ENCODE measurements around the gene ZFPM1.
A peak's percentile ranks its signal among the peaks of the same experiment; 100 is the strongest.
"Not testable (repeated sequence)": the region's sequence is repeated elsewhere in the genome, so short reads cannot be mapped to it uniquely, and the experiment has no call there.

ZFPM1 gene

DNA sequence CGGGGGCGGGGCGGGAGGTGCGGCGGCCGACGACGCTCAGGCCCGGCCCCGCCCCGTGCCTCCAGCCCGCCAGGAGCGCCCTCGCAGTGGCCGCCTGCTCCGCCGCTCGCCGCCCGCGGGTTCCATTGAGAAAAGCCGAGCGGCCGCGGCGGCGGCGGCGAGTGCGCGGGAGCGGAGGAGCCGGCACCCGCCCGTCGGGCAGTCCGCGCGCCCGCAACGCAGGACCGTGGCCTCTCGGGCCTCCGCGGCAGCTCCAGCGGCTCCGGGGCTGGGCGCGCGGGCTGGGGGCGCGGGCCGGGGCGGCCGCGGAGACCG is at the start of gene ZFPM1:
Gene ZFPM1 (plus strand): TSS at position 64 of the 315 bp plus-strand sequence. CDS start 359 bp downstream, outside the sequence.
- DNase-seq (ENCODE audit: low read depth) = no peak
- H3K4me3 ChIP-seq (ENCODE audit: low read depth, low read length) = peak within 1 kb of the TSS; percentile 59

DNA sequence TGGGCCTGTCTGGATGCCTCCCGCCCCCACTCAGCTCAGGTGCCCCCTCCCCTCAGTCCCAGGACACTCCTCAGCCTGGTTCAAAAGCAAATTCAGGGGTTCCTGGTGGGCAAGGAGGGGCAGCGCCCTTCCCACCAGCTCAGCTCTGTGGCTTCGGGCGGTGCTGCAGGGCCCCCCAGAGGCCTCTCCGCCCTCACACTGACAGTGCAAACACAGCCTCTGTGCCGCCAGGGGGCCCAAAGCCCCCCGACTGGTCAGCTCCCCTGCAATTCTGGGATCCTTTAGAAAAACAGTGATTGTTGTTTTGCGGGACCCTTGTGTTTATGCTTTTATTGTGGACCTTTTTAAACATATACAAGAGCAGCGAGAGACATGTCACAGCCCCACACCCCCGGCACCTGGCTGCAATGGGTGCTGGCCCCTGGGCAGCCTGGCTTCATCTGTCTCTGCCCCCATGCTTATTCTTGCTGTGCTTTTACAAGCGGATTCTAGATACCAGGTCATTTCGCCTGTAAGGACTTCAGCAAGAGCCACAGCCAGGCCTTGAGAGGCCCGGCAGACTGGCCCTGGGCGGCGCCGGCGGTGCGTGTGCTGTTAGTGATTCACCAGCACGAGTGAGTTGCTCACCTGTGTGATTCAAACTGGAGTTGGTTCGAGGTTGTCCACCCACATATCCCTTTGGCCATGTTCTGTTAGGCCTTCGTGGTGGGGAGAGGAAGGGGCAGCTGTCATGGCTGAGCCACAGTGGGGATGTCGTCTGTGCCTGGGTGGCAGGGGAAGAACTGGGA is 49.1 kb upstream of the ZFPM1 start:
- no peak for DNase-seq (ENCODE audit: low read depth)
- no peak overlapping the region for H3K4me3 ChIP-seq (ENCODE audit: low read depth, low read length)

DNA sequence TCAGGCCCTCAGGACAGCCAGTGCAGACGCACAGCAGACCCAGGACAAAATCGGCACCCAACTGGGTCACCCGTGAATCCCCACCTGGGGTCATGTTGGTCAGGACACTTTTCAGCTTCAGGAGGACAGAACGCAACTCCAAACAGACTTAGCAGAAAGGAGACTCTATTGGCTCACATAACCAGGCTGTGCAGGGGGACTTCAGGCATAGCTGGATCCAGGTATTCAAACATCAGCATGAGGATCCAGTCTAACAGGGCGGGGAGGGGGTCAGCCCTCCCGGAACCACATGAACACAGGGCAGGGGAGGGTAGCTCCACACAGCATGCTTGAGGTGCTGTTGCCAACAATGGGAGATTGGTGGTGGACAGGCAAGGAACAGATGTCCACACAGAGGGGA is 48.3 kb upstream of the ZFPM1 start:
- DNase-seq (ENCODE audit: low read depth) = no peak
- no peak overlapping the region for H3K4me3 ChIP-seq (ENCODE audit: low read depth, low read length)

DNA sequence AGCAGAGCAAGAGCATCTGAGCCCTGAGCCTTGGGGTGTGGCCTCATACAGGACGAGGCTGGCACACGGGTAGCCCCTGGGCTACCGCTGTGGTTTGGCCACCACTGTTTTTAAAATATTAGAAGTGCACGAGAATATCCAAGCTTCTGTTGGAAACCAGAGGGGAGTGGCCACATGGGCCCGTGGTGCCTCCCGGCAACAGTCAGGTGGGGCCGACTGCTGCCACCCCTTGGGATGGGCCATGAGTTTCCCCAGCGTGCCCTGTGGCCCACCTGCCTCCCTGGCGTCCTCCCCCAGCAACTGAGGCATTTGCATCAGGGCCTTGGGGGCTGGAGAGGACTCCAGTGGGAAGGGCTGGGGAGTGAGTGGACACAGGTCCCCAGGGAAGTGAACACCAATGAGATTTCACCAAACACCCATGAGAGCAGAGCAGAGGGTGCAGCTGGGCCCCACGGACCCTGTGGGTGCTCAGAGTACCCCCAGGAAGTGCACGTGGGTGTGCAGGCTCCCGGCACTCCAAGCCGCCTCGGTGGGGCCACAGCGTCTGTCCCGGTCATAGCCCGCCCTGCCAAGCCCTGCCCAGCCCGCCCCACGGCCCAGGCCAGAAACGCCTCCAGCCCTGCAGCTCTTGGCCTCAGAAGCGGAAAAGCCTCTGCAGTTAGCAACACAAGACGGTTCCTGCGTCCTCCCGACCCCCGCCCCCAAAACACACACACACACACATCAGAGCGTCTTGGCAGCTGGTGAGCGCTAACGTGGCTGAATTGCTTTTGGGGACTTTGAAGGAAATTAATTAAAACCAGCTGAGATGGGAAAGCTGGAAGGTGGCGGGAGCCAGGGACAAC is 47.6 kb upstream of the ZFPM1 start:
- DNase-seq (ENCODE audit: low read depth) = peak; percentile 33
- peak overlapping the region; percentile 23 for H3K4me3 ChIP-seq (ENCODE audit: low read depth, low read length)

DNA sequence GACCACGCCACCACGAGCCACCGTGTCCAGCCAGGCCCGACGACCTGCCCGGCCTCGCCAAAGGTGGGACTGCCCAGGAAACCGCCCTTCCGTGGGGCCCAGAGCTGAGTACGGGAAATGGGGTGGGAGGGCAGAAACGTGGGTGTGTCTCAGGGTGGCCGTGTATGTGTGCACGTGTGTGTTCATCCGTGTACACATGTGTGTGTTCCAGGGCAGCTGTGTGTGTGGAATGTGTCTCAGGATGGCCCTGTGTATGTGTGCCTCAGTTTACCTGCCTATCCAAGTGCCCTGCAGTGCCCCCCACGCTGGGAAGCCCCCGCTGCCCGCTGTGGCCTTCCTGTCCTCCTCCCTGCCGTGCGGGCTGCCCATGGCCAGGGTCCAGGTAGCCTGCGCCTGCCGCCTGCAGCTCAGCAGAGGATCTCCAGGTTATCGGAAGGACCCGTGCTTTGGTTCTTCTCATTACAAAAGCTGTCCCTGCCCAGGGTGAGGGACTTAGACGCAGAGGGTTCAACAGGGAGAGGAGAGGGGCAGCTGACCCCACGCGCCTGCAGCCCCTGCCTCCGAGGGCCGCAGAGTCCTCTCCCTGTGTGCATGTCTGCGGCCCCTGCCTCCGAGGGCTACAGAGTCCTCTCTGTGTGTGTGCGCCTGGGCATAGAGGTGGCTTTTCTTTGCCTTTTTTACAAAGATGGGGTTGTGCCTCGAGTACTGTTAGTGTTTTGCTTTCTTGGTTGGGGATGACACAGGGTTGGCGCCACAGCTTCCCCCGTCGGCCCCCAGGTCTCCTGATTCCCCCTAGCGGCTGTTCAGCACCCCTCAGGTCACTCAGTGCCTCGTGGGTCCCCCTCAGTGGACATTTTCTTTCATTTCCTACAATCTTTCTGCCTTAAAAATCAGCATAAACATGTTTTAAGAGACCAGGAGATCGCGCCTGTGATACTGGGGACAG is 46.7 kb upstream of the ZFPM1 start:
- DNase-seq (ENCODE audit: low read depth) = no peak
- H3K4me3 ChIP-seq (ENCODE audit: low read depth, low read length) = peak overlapping the region; percentile 23

DNA sequence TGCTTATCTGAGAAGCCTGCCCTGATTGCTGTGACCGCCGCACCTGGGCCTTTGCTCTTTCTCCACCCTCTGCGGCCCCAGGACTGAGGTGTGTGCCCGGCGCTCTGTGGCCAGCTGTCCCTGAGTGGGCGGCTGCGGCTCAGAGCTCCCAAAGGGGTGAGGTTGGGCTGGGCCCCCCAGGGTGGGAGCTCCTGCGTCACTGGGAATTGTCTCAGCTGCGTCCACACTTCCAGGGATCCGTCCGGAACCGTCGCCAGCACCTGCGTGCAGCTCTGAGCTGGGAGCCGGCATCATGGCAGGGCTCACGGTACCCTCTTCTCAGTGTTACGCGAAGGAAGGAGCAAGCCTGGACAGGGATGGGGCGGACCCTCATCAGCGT is 46.0 kb upstream of the ZFPM1 start:
- no peak for DNase-seq (ENCODE audit: low read depth)
- no peak overlapping the region for H3K4me3 ChIP-seq (ENCODE audit: low read depth, low read length)

DNA sequence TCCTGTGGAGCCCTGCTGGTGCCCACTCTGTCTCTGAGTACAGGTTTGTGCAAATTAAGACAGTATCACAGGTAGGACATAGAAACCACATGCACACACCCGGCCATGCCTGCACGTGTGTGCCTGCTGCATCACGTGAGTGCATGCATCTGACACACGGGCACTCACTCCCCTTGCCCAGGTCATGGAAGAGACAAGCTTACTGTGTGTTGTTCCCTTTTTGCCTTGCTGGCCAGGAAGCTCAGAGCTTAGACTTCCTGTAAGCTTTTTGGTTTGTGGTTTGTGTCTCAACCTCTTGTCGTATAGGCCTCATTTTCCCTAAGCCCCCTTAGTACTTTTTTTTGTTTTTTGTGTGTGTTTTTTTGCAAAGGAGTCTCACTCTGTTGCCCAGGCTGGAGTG is 45.3 kb upstream of the ZFPM1 start:
- H3K4me3 ChIP-seq (ENCODE audit: low read depth, low read length) = no peak overlapping the region
- DNase-seq (ENCODE audit: low read depth) = no peak

DNA sequence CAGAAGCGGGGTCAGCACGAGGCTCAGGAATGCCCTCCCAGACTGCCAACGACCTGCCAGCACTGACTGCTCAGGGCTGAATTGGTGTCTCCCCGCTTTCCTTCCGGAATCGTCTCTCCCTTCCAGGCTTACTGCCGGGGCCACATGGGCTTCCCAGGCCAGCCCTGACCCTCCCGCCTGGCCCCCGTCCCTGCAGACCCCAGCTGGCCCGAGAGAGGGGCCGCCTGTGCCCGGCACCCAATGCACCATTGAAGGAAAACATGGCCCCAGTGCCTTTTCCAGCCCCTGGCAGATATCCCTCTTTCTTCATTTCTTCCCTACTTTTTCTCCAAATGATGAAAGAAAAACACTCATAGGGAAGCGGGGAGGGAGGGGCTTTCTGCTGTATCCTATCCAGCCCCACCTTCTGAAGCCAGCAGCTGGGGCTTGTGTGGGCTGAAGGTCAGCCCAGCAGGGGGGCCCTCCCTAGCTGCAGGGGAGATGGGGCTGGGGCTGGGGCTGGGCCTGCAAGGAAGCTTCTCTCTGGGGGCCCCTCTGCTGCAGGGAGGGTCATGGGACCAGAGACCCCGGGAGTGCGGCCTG is 44.4 kb upstream of the ZFPM1 start:
- H3K4me3 ChIP-seq (ENCODE audit: low read depth, low read length) = no peak overlapping the region
- no peak for DNase-seq (ENCODE audit: low read depth)

DNA sequence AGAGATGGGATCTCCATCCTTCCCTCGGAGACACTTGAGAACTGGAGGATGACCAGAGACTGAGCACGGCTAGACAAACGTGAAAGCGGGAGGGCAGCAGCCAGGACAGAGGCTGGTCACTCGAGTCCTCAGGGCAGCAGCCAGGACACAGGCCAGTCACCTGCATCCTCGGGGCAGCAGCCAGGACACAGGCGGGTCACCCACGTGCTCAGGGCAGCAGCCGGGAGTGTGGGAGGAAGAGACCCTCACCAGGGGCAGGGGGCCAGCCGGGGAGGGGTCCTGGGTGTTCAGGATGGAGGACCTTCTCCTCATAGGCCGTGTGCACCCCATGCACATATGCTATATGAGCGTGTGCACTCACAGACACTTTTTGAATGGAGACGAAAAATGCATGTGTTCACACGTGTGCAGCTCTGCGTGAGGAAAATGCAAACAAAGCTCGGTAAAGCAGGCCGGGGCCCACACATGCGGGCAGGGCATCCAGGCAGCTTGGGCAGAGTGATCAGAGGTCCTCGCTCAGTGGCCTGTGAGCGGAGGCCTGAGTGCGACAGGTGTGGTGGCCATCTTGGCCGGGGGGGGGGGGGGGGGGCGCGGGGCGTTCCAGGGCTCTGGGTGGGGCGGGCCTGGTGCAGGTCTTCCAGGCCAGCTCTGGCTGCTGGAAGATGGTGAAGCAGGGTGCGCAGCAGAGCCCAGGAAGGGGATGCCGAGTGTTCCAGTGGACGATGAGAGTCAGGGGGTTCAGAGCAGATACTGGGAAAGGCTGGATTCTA is 43.6 kb upstream of the ZFPM1 start:
- no peak overlapping the region for H3K4me3 ChIP-seq (ENCODE audit: low read depth, low read length)
- no peak for DNase-seq (ENCODE audit: low read depth)

DNA sequence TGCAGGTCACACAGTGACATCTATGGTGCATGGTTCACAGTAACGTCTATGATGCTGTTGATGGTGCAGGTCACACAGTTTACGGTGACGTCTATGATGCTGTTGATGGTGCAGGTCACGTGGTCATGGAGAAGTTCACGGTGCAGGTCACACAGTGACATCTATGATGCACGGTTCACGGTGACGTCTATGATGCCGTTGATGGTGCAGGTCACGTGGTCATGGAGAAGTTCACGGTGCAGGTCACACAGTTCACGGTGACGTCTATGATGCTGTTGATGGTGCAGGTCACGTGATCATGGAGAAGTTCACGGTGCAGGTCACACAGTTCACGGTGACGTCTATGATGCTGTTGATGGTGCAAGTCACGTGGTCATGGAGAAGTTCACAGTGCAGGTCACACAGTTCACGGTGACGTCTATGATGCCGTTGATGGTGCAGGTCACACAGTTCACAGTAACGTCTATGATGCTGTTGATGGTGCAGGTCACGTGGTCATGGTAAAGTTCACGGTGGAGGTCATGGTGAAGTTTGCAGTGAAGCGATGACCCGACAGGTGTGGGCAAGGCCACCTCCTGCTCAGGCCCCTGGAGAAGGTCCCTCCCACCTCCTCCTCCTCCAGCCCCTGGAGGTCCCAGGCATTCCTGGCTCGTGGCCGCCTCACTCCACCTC is 42.6 kb upstream of the ZFPM1 start:
- DNase-seq (ENCODE audit: low read depth); H3K4me3 ChIP-seq (ENCODE audit: low read depth, low read length): not testable (repeated sequence)

DNA sequence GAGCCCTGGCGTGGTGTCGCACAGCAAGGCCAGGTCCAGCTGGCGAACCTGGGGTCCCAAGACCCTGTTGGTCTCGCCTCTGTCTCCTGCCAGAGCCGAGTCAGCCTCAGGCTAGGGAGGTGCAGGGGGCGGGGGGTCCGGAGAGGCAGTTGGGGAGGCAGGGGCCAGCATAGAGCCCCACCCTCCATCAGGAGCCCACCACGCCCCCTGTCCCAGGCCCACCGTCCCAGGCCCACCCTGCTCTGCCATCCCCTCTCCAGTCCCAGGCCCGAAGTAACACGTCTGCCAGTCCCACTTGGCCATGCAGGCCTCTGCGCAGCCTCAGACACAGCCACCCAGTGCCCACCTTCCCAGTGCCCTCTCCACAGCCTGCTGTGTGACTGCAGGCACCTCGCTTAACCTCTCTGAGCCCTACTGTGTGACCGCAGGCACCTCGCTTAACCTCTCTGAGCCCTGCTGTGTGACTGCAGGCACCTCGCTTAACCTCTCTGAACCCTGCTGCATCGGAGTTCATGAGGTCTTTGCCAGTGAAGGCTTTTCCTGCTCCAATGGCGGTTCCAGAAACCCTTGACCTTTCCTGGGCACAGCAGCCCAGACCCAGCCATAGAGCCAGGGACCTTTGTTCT is 41.0 kb upstream of the ZFPM1 start:
- no peak for DNase-seq (ENCODE audit: low read depth)

DNA sequence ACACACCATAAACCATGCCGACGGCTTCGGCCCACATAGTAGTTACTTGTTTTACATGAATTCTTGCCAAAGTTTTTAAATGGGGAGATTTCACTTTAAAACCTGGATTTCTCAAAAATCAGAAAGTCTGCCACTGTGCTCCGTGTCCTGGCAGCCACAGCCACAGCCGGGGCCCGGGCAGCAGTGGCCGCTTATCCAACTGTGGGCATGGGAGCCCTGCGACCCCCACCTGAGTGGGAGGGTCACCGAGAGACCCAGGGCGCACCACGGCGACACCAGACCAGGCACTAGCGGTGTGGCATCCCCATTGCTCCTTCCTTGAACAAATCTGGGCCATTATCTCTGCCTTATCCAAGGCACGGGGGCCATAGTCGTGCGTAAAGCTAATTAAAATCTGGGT is 40.3 kb upstream of the ZFPM1 start:
- no peak overlapping the region for H3K4me3 ChIP-seq (ENCODE audit: low read depth, low read length)
- no peak for DNase-seq (ENCODE audit: low read depth)

More for the DNA sequence above, 41.0 kb upstream of the ZFPM1 start:
- no peak overlapping the region for H3K4me3 ChIP-seq (ENCODE audit: low read depth, low read length)

DNA sequence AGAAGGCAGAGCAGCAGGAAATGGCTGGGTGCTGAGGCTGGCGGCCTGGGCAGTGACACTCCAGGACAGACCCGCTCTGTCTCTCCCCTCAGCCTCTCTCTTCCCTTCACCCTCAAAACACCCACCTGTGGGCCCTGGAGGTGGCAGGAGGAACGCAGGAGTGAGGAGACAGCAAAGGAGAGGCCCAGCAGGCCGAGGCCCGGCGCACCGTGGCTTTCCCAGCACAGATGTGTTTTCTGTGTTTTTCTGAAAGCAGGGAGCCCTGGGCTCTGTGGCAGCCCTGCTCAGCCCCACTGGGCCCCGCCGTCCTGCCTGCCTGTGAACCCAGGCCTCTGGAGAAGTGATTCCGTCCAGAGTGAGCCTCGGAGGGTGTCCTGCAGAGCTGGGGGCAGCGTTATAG is 39.8 kb upstream of the ZFPM1 start:
- no peak for DNase-seq (ENCODE audit: low read depth)
- H3K4me3 ChIP-seq (ENCODE audit: low read depth, low read length) = no peak overlapping the region

DNA sequence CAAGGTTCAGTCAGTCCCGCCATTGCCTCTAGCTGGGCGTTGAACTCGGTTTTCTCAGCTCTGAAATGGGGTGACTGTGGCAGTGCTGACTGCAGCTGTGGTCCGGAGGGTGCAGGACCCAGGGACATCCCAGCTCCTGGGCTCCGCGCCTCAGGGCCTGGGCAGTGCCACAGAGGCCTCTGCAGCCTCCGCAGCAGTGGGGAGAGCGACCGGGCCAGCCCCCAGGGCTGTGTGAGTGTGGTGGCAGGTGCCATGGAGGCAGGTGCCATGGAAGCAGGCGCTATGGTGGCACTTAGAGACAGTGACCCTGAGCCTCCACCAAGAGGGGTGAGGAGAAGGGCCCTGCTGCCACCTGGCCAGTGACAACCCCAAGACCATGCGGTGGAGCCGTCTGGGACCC is 39.4 kb upstream of the ZFPM1 start:
- DNase-seq (ENCODE audit: low read depth) = no peak
- H3K4me3 ChIP-seq (ENCODE audit: low read depth, low read length) = no peak overlapping the region

DNA sequence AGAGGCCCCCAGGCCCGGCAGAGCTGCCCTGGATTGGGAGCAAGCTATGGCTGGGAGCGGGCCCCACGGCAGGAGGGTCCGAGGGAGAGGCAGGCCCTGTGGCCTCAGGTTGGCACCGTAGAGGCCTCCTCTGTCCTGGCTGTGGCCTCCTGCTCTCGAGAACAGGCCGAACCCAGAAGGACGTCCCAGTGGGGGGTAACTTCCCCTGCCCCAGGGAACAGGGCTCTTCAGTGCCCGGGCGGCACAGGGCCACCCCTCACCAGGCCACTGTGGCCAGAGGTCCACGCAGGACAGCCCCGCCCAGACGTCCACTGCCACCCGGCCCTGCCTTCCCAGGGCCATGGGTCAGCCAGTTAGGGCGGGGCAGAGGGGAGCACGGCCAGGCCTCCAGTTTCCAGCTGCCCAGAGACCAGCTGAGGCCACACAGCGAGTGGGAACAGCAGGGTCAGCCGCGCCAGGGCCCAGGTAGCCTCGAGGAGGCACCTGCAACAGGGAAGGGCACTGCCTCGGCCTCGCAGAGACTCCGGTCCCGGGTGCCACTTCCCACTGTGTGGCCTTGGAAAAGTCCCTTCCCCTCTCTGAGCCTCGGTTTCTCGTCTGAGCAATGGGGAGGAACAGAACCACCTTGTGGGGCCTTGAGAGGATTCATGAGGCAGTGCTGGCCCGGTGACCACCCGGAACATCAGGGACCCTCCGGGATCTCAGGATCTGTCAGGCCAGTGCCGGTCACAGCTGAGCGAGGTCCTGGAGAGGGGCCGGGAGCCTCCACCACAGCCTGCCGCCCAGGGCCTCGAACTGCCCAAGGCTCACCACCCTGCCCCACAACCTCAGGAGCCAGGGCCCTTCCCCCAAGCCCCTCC is 38.3 kb upstream of the ZFPM1 start:
- no peak for DNase-seq (ENCODE audit: low read depth)
- H3K4me3 ChIP-seq (ENCODE audit: low read depth, low read length) = no peak overlapping the region

DNA sequence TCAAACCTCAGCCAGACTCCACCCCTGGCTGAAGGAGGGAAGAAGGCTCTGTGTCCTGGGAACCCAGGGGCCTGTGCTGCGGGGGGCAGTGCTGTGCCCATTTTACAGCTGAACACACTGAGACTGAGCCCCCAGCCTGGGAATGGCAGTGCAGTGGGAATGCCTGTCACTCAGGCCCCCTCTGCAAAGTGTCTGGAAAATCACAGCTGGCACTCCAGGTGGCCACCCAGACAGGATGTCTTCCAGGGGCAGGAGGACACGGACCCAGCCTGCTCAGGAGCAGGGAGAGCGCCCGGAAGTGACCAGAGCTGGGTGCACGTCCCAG is 37.7 kb upstream of the ZFPM1 start:
- DNase-seq (ENCODE audit: low read depth) = no peak
- H3K4me3 ChIP-seq (ENCODE audit: low read depth, low read length) = no peak overlapping the region

DNA sequence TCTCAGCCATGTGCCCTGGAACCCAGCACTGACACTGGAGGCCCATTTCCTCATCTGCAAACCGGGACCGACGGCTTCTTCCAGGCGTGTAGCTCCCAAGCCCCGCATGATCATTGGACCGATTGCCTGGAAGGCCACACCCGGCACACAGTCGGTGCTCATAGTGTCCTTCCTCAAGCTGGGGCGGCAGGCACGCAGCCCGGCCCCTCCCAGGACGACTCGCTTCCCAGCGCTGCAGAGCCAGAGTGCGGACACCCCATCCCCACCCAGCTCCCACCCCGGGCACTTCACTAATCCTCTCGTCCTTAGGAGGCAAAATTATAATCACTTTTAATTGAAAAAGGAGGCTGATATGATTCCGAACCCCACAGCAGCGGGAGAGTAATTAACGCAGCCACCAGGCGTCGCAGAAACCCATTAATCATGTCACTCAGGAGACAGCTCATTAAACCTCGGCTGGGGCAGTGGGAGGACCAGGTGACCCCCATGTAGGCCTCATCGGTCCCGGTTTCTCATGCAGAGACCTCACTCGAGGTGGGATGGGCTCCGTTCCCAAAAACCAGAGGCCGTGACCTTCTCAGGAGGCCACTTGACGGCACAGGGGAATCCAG is 37.3 kb upstream of the ZFPM1 start:
- no peak overlapping the region for H3K4me3 ChIP-seq (ENCODE audit: low read depth, low read length)
- no peak for DNase-seq (ENCODE audit: low read depth)
